Glutamatergic neuron (in vitro differentiated cells): ENCODE data around the gene ARHGEF11. TPM values are rescaled to one million over a fixed set of nuclear protein-coding genes. Genes with fewer than 3 reads are reported as not detected.

Source experiments
- DNase-seq: peaks from one replicate; pipeline ENCODE4 v3.0.0; 2022
- H3K27ac Mint-ChIP-seq: one replicate; pipeline ENCODE4 v1.8.0; 2020; ENCODE audit warnings: mild to moderate bottlenecking, mixed read lengths, inconsistent platforms; ENCODE audit not compliant: unreplicated experiment
- H3K27me3 Mint-ChIP-seq: one replicate; pipeline ENCODE4 v1.8.0; 2020; ENCODE audit warnings: mild to moderate bottlenecking, moderate library complexity, mixed read lengths, inconsistent platforms; ENCODE audit not compliant: unreplicated experiment
- H3K36me3 Mint-ChIP-seq: one replicate; pipeline ENCODE4 v1.8.0; 2020; ENCODE audit warnings: mild to moderate bottlenecking, mixed read lengths, inconsistent platforms; ENCODE audit not compliant: unreplicated experiment
- H3K4me1 Mint-ChIP-seq: one replicate; pipeline ENCODE4 v1.8.0; 2020; ENCODE audit warnings: mild to moderate bottlenecking, low read depth, mixed read lengths, inconsistent platforms; ENCODE audit not compliant: unreplicated experiment
- H3K4me3 Mint-ChIP-seq: one replicate; pipeline ENCODE4 v1.8.0; 2020; ENCODE audit warnings: mild to moderate bottlenecking, mixed read lengths, inconsistent platforms; ENCODE audit not compliant: unreplicated experiment
- H3K9me3 Mint-ChIP-seq: one replicate; pipeline ENCODE4 v1.8.0; 2020; ENCODE audit warnings: mild to moderate bottlenecking, moderate library complexity, mixed read lengths, inconsistent platforms; ENCODE audit not compliant: unreplicated experiment
- total RNA-seq: library from RNA; stranded (reverse); fragmentation: NEBNext Ultra II Directional; extraction: Animal tissue kit (Norgen Biotek cat#: 25700); gene quantifications from one replicate; pipeline ENCODE4 v1.2.1, GENCODE V29; 2021; ENCODE audit not compliant: unreplicated experiment
- TF ChIP-seq, protein P1 (sequence below): fragments of 200-600 bp; sonication (generic); IDR thresholded peaks from one replicate; pipeline ENCODE4 v1.5.0; 2021; ENCODE audit not compliant: partially characterized antibody, unreplicated experiment

ARHGEF11 gene
- total RNA-seq, 1 donor from 2014 or later: 40.5 TPM

GRCh38 chr1:157087030-157087429, 41.5 kb upstream of the ARHGEF11 start:
- TF ChIP-seq, protein P1, sequence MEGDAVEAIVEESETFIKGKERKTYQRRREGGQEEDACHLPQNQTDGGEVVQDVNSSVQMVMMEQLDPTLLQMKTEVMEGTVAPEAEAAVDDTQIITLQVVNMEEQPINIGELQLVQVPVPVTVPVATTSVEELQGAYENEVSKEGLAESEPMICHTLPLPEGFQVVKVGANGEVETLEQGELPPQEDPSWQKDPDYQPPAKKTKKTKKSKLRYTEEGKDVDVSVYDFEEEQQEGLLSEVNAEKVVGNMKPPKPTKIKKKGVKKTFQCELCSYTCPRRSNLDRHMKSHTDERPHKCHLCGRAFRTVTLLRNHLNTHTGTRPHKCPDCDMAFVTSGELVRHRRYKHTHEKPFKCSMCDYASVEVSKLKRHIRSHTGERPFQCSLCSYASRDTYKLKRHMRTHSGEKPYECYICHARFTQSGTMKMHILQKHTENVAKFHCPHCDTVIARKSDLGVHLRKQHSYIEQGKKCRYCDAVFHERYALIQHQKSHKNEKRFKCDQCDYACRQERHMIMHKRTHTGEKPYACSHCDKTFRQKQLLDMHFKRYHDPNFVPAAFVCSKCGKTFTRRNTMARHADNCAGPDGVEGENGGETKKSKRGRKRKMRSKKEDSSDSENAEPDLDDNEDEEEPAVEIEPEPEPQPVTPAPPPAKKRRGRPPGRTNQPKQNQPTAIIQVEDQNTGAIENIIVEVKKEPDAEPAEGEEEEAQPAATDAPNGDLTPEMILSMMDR: no peak
- Mint-ChIP-seq H3K27ac (no peak overlapping the region), H3K4me1 (peaks cover 10% of the 10 kb centered on the region)

DNA sequence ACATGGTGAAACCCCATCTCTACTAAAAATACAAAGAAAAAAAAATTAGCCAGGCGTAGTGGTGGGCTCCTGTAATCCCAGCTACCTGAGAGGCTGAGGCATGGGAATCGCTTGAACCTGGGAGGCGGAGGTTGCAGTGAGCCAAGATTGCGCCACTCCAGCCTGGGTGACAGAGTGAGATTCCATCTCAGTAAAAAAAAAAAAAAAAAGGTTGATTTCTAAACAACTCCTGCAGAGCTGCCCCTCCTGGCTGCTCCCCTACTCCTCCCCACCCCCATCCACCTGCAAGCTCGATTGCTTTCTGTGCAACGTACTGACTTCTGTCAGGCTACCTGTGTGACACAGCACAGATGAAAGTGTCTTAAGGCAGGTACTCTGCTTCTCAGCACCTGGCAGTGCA, 40.8 kb upstream of the ARHGEF11 start:
- TF ChIP-seq, protein P1: no peak
- no peak for DNase-seq
- H3K9me3 Mint-ChIP-seq: no peaks in the 10 kb centered on the region
- peaks cover 5% of the 10 kb centered on the region for H3K27me3 Mint-ChIP-seq
- no peak overlapping the region for H3K27ac Mint-ChIP-seq
- H3K4me1 Mint-ChIP-seq: peaks cover 10% of the 10 kb centered on the region
- no peak overlapping the region for H3K4me3 Mint-ChIP-seq
- H3K36me3 Mint-ChIP-seq: no peaks in the 10 kb centered on the region

More at GRCh38 chr1:157087030-157087429, 41.5 kb upstream of the ARHGEF11 start:
- Mint-ChIP-seq H3K4me3 (no peak overlapping the region), H3K36me3 (no peaks in the 10 kb centered on the region), H3K27me3 (peaks cover 5% of the 10 kb centered on the region), H3K9me3 (no peaks in the 10 kb centered on the region)
- DNase-seq: no peak

DNA sequence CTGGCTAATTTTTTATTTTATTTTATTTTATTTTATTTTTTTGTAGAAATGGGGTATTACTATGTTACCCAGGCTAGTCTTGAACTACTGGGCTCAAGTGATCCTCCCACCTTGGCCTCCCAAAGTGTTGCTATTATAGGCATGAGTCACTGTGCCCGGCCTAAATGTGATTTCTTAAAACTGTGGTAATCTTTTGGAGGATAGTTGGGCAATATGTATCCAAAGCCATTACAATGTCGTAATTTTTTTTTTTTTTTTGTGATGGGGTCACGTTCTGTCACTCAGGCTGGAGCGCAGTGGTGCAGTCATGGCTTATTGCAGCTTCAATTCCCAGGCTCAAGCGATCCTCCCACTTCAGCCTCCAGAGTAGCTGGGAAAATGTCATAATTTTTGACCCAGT, 39.9 kb upstream of the ARHGEF11 start:
- no peaks in the 10 kb centered on the region for H3K9me3 Mint-ChIP-seq

GRCh38 chr1:157084720-157085119, 39.2 kb upstream of the ARHGEF11 start:
- Mint-ChIP-seq H3K4me3 (no peak overlapping the region), H3K27ac (no peak overlapping the region), H3K9me3 (no peaks in the 10 kb centered on the region), H3K4me1 (peaks cover under 1% of the 10 kb centered on the region), H3K27me3 (no peaks in the 10 kb centered on the region), H3K36me3 (no peaks in the 10 kb centered on the region)
- DNase-seq: no peak
- TF ChIP-seq, protein P1: no peak

More for the DNA sequence above, 39.9 kb upstream of the ARHGEF11 start:
- Mint-ChIP-seq H3K36me3 (no peaks in the 10 kb centered on the region), H3K27ac (no peak overlapping the region), H3K27me3 (peaks cover 4% of the 10 kb centered on the region), H3K4me1 (peaks cover 7% of the 10 kb centered on the region), H3K4me3 (no peak overlapping the region)
- no peak for DNase-seq
- TF ChIP-seq, protein P1: no peak

DNA sequence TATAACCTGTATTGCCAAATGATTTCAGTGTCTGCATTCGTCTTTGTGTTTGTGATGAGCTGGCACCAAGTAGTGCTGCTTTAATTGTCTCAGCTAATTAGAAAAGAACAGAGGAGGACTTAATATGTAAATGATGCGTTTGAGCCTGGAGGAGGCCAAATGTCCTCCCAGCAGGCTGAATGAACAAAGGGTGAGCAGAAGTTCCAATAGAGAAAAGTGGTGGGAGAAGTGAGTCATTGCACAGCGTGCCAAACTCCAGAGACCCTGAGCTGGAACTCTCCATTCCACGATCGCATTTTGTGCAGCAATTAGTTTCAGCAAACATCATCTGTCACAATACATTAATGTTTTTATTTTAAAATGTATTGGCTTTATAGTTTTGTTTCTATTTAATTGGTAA, 36.2 kb upstream of the ARHGEF11 start:
- no peaks in the 10 kb centered on the region for H3K36me3 Mint-ChIP-seq
- no peak overlapping the region for H3K27ac Mint-ChIP-seq
- no peak overlapping the region for H3K4me3 Mint-ChIP-seq
- TF ChIP-seq, protein P1: no peak
- no peaks in the 10 kb centered on the region for H3K27me3 Mint-ChIP-seq
- DNase-seq: no peak
- H3K9me3 Mint-ChIP-seq: no peaks in the 10 kb centered on the region
- no peaks in the 10 kb centered on the region for H3K4me1 Mint-ChIP-seq
